HL-60 (cell line): ENCODE results near the gene TTC31.

ENCODE experiments used
- DNase-seq, 2 experiments: peaks; one replicate each; pipeline ENCODE4 v3.0.0-alpha.2; 2010 to 2020; ENCODE audit warnings: low read depth in 1 of 2, low spot score in 1 of 2
- H3K27ac ChIP-seq: fragments of 250-450 bp; sonication (Bioruptor Pico); replicated peaks from 2 replicates; pipeline ENCODE4 v1.5.1; 2020; ENCODE audit warnings: mild to moderate bottlenecking, moderate library complexity
- H3K27me3 ChIP-seq: fragments of 250-450 bp; sonication (Bioruptor Pico); 2 replicates; pipeline ENCODE4 v1.5.1; 2021; ENCODE audit warnings: mild to moderate bottlenecking, moderate library complexity; ENCODE audit not compliant: insufficient read depth, poor library complexity, severe bottlenecking
- H3K4me3 ChIP-seq: replicated peaks from 2 replicates; pipeline ENCODE4 v1.5.1; 2011; ENCODE audit warnings: mild to moderate bottlenecking, control low read depth, low read length; ENCODE audit not compliant: insufficient read depth
- GABPA ChIP-seq: IDR thresholded peaks from 2 replicates; pipeline ENCODE4 v1.6.1; 2012; ENCODE audit warnings: low read depth
- POLR2AphosphoS5 ChIP-seq: IDR thresholded peaks from 2 replicates; pipeline ENCODE4 v1.6.1; 2012; ENCODE audit warnings: low read depth
- SPI1 ChIP-seq: IDR thresholded peaks from 2 replicates; pipeline ENCODE4 v1.6.1; 2012; ENCODE audit warnings: low read depth, mild to moderate bottlenecking, borderline replicate concordance
- TF ChIP-seq, protein P1 (sequence below): IDR thresholded peaks from one replicate; pipeline ENCODE4 v1.5.1; 2011; ENCODE audit warnings: low read length, control low read depth, inconsistent platforms; ENCODE audit not compliant: insufficient read depth
- TF ChIP-seq, protein P2 (sequence below): IDR thresholded peaks from 2 replicates; pipeline ENCODE4 v1.6.1; 2012; ENCODE audit warnings: low read depth; ENCODE audit not compliant: insufficient replicate concordance

TTC31 gene

DNA sequence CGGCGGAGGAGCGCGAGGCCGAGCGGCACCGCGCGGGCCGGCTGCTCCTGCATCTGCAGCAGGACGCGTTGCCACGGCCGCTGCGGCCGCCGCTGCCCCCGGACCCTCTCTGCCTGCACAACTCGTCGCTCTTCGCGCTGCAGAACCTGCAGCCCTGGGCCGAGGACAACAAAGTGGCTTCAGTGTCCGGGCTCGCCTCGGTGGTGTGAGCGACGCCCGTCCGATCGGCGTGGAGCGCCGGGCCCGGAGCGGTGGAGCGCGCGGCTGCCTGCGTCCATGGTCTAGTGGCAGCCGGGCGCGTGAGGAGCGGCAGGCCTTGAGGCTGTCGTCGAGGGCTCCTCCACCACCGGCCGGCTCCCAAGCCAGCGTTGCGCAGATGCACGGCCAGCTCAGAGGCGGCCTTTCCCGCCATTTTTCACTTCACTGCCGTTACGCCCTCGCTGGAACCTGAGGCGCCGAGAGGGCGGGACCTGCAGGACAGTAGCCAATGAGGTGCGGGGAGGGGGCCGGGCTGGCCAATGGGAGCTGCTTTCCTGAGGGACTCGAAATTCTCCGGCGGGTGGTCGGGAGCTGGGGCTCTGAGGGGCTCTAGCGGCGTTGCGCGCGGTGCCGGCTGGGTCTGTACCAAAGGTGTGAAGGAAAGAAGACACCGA lies 33.2 kb downstream of the TTC31 start:
- DNase-seq = no peak
- Histone ChIP-seq H3K27ac (no peak overlapping the region), H3K4me3 (no peak overlapping the region), H3K27me3 (peaks cover 72% of the 10 kb centered on the region)
- TF ChIP-seq, protein P1, sequence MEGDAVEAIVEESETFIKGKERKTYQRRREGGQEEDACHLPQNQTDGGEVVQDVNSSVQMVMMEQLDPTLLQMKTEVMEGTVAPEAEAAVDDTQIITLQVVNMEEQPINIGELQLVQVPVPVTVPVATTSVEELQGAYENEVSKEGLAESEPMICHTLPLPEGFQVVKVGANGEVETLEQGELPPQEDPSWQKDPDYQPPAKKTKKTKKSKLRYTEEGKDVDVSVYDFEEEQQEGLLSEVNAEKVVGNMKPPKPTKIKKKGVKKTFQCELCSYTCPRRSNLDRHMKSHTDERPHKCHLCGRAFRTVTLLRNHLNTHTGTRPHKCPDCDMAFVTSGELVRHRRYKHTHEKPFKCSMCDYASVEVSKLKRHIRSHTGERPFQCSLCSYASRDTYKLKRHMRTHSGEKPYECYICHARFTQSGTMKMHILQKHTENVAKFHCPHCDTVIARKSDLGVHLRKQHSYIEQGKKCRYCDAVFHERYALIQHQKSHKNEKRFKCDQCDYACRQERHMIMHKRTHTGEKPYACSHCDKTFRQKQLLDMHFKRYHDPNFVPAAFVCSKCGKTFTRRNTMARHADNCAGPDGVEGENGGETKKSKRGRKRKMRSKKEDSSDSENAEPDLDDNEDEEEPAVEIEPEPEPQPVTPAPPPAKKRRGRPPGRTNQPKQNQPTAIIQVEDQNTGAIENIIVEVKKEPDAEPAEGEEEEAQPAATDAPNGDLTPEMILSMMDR = no peak
- TF ChIP-seq, protein P2, sequence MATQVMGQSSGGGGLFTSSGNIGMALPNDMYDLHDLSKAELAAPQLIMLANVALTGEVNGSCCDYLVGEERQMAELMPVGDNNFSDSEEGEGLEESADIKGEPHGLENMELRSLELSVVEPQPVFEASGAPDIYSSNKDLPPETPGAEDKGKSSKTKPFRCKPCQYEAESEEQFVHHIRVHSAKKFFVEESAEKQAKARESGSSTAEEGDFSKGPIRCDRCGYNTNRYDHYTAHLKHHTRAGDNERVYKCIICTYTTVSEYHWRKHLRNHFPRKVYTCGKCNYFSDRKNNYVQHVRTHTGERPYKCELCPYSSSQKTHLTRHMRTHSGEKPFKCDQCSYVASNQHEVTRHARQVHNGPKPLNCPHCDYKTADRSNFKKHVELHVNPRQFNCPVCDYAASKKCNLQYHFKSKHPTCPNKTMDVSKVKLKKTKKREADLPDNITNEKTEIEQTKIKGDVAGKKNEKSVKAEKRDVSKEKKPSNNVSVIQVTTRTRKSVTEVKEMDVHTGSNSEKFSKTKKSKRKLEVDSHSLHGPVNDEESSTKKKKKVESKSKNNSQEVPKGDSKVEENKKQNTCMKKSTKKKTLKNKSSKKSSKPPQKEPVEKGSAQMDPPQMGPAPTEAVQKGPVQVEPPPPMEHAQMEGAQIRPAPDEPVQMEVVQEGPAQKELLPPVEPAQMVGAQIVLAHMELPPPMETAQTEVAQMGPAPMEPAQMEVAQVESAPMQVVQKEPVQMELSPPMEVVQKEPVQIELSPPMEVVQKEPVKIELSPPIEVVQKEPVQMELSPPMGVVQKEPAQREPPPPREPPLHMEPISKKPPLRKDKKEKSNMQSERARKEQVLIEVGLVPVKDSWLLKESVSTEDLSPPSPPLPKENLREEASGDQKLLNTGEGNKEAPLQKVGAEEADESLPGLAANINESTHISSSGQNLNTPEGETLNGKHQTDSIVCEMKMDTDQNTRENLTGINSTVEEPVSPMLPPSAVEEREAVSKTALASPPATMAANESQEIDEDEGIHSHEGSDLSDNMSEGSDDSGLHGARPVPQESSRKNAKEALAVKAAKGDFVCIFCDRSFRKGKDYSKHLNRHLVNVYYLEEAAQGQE = no peak
- TF ChIP-seq SPI1 (no peak), POLR2AphosphoS5 (no peak), GABPA (no peak)

DNA sequence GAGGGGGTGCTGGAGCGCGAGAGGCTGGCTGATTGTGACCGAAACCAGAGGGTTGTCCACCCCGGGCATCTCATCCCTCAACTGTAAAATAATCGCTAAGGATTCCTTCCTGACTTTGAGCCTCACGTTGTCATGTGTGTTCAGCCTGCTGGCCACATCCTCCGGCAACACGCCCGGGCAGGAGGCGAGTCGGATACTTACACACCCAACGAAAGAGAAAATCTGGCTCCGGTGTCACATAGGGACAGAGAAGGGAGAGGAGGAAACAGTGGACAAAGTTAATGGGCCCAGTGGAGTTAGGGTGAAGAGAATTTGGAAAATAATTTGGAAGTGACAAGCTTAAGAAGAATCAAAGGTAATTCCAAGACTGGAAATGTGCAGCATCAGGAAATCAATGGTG lies 33.8 kb downstream of the TTC31 start:
- TF ChIP-seq, protein P1 = no peak
- no peak for TF ChIP-seq POLR2AphosphoS5
- TF ChIP-seq GABPA = no peak
- TF ChIP-seq SPI1 = no peak
- TF ChIP-seq, protein P2 = no peak
- no peak overlapping the region for H3K27ac ChIP-seq
- H3K27me3 ChIP-seq = peaks cover 70% of the 10 kb centered on the region
- H3K4me3 ChIP-seq = no peak overlapping the region
- no peak for DNase-seq

DNA sequence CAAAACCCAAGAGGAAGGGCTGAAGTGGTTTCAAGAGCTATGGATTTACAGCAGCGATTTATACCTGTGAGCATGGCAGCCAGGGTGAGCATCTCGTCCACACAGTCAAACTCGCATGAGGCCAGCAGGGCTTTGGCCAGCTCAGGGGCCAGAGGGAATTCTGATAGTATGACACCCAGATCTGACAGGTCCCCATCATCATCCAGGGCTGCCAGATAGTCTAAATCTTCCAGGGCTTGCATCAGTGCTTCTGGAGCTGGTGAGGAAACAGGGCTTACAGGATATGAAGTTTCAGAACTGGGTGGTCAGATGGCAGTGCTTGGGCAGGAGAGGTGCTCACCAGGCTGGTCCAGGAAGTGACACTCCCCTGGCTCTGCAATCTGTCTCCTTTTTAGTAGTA lies 39.6 kb downstream of the TTC31 start:
- TF ChIP-seq, protein P2 = no peak
- no peak for TF ChIP-seq GABPA
- TF ChIP-seq POLR2AphosphoS5 = no peak
- TF ChIP-seq, protein P1 = no peak
- TF ChIP-seq SPI1 = no peak
- peaks cover 18% of the 10 kb centered on the region for H3K27me3 ChIP-seq

More for the DNA sequence above, 39.6 kb downstream of the TTC31 start:
- no peak overlapping the region for H3K27ac ChIP-seq
- no peak overlapping the region for H3K4me3 ChIP-seq
- no peak for DNase-seq
